HG03575 (cell line): ENCODE measurements around the gene CELSR1.
"Not testable (repeated sequence)": the region's sequence is repeated elsewhere in the genome, so short reads cannot be mapped to it uniquely, and the experiment has no call there.

Source experiments
- ATAC-seq: cut with Tn5 transposase; IDR thresholded peaks from one replicate; pipeline ENCODE4 v1.9.1; 2021; ENCODE audit not compliant: unreplicated experiment, insufficient number of reproducible peaks, low FRiP score; ENCODE audit errors: extremely low read depth

CELSR1 gene

GRCh38 chr22:46471330-46471729 is 66.1 kb downstream of the CELSR1 start:
- not testable (repeated sequence) for ATAC-seq

GRCh38 chr22:46469711-46470110 is 67.7 kb downstream of the CELSR1 start:
- ATAC-seq: no peak

GRCh38 chr22:46467006-46467405 is 70.4 kb downstream of the CELSR1 start:
- no peak for ATAC-seq

- no peak for ATAC-seq
Measured at GRCh38 chr22:46466255-46466676, 71.2 kb downstream of the CELSR1 start.

- ATAC-seq: no peak
Measured at GRCh38 chr22:46465793-46466192, 71.6 kb downstream of the CELSR1 start.

- no peak for ATAC-seq
Measured at GRCh38 chr22:46465345-46465720, 72.1 kb downstream of the CELSR1 start.

- ATAC-seq: no peak
Measured at GRCh38 chr22:46464701-46465344, 72.6 kb downstream of the CELSR1 start.

- no peak for ATAC-seq
Measured at GRCh38 chr22:46464296-46464695, 73.1 kb downstream of the CELSR1 start.

GRCh38 chr22:46463435-46464227 is 73.8 kb downstream of the CELSR1 start:
- no peak for ATAC-seq

- no peak for ATAC-seq
Measured at GRCh38 chr22:46462726-46463371, 74.6 kb downstream of the CELSR1 start.

GRCh38 chr22:46461566-46462180 is 75.7 kb downstream of the CELSR1 start:
- no peak for ATAC-seq

GRCh38 chr22:46460857-46461256 is 76.6 kb downstream of the CELSR1 start:
- no peak for ATAC-seq

- ATAC-seq: no peak
Measured at GRCh38 chr22:46459347-46460065, 77.9 kb downstream of the CELSR1 start.

GRCh38 chr22:46458525-46458924 is 78.9 kb downstream of the CELSR1 start:
- ATAC-seq: no peak

- no peak for ATAC-seq
Measured at GRCh38 chr22:46457502-46458488, 79.6 kb downstream of the CELSR1 start.

- ATAC-seq: no peak
Measured at GRCh38 chr22:46456818-46457163, 80.6 kb downstream of the CELSR1 start.

GRCh38 chr22:46455446-46455845 is 82.0 kb downstream of the CELSR1 start:
- no peak for ATAC-seq
